HL-60 (cell line): ENCODE measurements around the gene DDOST.

Experiments used
- DNase-seq, 2 experiments: peaks; one replicate each; pipeline ENCODE4 v3.0.0-alpha.2; 2010 to 2020; ENCODE audit warnings: low read depth in 1 of 2, low spot score in 1 of 2
- H3K27ac ChIP-seq: fragments of 250-450 bp; sonication (Bioruptor Pico); replicated peaks from 2 replicates; pipeline ENCODE4 v1.5.1; 2020; ENCODE audit warnings: mild to moderate bottlenecking, moderate library complexity
- H3K27me3 ChIP-seq: fragments of 250-450 bp; sonication (Bioruptor Pico); 2 replicates; pipeline ENCODE4 v1.5.1; 2021; ENCODE audit warnings: mild to moderate bottlenecking, moderate library complexity; ENCODE audit not compliant: insufficient read depth, poor library complexity, severe bottlenecking
- H3K4me3 ChIP-seq: replicated peaks from 2 replicates; pipeline ENCODE4 v1.5.1; 2011; ENCODE audit warnings: mild to moderate bottlenecking, control low read depth, low read length; ENCODE audit not compliant: insufficient read depth
- CTCF ChIP-seq: IDR thresholded peaks from one replicate; pipeline ENCODE4 v1.5.1; 2011; ENCODE audit warnings: low read length, control low read depth, inconsistent platforms; ENCODE audit not compliant: insufficient read depth
- GABPA ChIP-seq: IDR thresholded peaks from 2 replicates; pipeline ENCODE4 v1.6.1; 2012; ENCODE audit warnings: low read depth
- POLR2AphosphoS5 ChIP-seq: IDR thresholded peaks from 2 replicates; pipeline ENCODE4 v1.6.1; 2012; ENCODE audit warnings: low read depth
- REST ChIP-seq: IDR thresholded peaks from 2 replicates; pipeline ENCODE4 v1.6.1; 2012; ENCODE audit warnings: low read depth; ENCODE audit not compliant: insufficient replicate concordance
- SPI1 ChIP-seq: IDR thresholded peaks from 2 replicates; pipeline ENCODE4 v1.6.1; 2012; ENCODE audit warnings: low read depth, mild to moderate bottlenecking, borderline replicate concordance

Gene DDOST

GRCh38 chr1:20614131-20614579 is 47.0 kb downstream of the DDOST start:
- no peak for TF ChIP-seq POLR2AphosphoS5
- TF ChIP-seq SPI1 = no peak
- TF ChIP-seq REST = no peak
- TF ChIP-seq CTCF = no peak
- no peak for TF ChIP-seq GABPA
- no peak overlapping the region for H3K4me3 ChIP-seq
- no peak overlapping the region for H3K27ac ChIP-seq
- no peak for DNase-seq
- no peaks in the 10 kb centered on the region for H3K27me3 ChIP-seq

- TF ChIP-seq REST (no peak), SPI1 (no peak), GABPA (no peak), POLR2AphosphoS5 (no peak), CTCF (no peak)
- no peak for DNase-seq
- H3K27me3 ChIP-seq = no peaks in the 10 kb centered on the region
- H3K27ac ChIP-seq = no peak overlapping the region
- H3K4me3 ChIP-seq = no peak overlapping the region
These were observed 48.9 kb downstream of the DDOST start for GRCh38 chr1:20612221-20612746.

GRCh38 chr1:20611652-20612051 is 49.5 kb downstream of the DDOST start:
- no peak for TF ChIP-seq REST
- TF ChIP-seq SPI1 = no peak
- no peak for TF ChIP-seq POLR2AphosphoS5
- no peak for TF ChIP-seq CTCF
- TF ChIP-seq GABPA = no peak
- Histone ChIP-seq H3K4me3 (no peak overlapping the region), H3K27me3 (no peaks in the 10 kb centered on the region), H3K27ac (no peak overlapping the region)
- DNase-seq = no peak
